Central memory CD8-positive, alpha-beta T cell (primary cell): ENCODE results near the gene MGA.

Source experiments
- ATAC-seq: fragments of 150-1000 bp; cut with Tn5 transposase; replicated peaks from 2 replicates; pipeline ENCODE4 v1.10.0; 2022; ENCODE audit warnings: mild to moderate bottlenecking, moderate FRiP score, moderate number of reproducible peaks; ENCODE audit not compliant: poor library complexity, severe bottlenecking; ENCODE audit errors: extremely low read depth
- DNase-seq, 2 donors: peaks; one replicate each; pipeline ENCODE4 v3.0.0; 2021; ENCODE audit warnings: low spot score in 2 of 2
- H3K27ac Mint-ChIP-seq: one replicate; pipeline ENCODE4 v1.8.0; 2022; ENCODE audit warnings: low read depth, mild to moderate bottlenecking, moderate library complexity, mixed read lengths
- H3K27me3 Mint-ChIP-seq: one replicate; pipeline ENCODE4 v1.8.0; 2022; ENCODE audit warnings: mixed read lengths
- H3K36me3 Mint-ChIP-seq: one replicate; pipeline ENCODE4 v1.8.0; 2022; ENCODE audit warnings: mild to moderate bottlenecking, moderate library complexity, mixed read lengths; ENCODE audit not compliant: insufficient read depth
- H3K4me1 Mint-ChIP-seq: one replicate; pipeline ENCODE4 v1.8.0; 2022; ENCODE audit warnings: mixed read lengths
- H3K4me3 Mint-ChIP-seq: one replicate; pipeline ENCODE4 v1.8.0; 2022; ENCODE audit warnings: mild to moderate bottlenecking, moderate library complexity, mixed read lengths
- H3K9me3 Mint-ChIP-seq: one replicate; pipeline ENCODE4 v1.8.0; 2022; ENCODE audit warnings: mixed read lengths

Gene MGA

DNA sequence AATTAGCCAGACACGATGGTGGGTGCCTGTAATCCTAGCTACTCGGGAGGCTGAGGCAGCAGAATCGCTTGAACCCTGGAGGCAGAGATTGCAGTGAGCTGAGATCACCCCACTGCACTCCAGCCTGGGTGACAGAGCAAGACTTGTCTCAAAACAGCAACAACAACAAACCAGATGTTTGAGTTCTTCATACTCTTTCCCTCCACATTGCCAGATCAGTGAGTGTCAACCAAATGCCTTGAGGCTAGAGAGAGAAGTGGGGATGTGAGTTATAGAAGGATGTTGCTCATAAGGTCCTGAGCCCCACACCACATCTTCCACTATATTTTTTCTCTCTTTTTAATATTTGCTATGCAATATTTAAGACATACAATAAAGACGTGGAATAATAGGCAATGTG, 133.9 kb downstream of the MGA start:
- Mint-ChIP-seq H3K9me3 (no peaks in the 10 kb centered on the region), H3K36me3 (no peaks in the 10 kb centered on the region), H3K4me3 (no peak overlapping the region), H3K27ac (peak overlapping the region; percentile 25), H3K27me3 (no peaks in the 10 kb centered on the region), H3K4me1 (peaks cover 40% of the 10 kb centered on the region)
- no peak for DNase-seq
- no peak for ATAC-seq

DNA sequence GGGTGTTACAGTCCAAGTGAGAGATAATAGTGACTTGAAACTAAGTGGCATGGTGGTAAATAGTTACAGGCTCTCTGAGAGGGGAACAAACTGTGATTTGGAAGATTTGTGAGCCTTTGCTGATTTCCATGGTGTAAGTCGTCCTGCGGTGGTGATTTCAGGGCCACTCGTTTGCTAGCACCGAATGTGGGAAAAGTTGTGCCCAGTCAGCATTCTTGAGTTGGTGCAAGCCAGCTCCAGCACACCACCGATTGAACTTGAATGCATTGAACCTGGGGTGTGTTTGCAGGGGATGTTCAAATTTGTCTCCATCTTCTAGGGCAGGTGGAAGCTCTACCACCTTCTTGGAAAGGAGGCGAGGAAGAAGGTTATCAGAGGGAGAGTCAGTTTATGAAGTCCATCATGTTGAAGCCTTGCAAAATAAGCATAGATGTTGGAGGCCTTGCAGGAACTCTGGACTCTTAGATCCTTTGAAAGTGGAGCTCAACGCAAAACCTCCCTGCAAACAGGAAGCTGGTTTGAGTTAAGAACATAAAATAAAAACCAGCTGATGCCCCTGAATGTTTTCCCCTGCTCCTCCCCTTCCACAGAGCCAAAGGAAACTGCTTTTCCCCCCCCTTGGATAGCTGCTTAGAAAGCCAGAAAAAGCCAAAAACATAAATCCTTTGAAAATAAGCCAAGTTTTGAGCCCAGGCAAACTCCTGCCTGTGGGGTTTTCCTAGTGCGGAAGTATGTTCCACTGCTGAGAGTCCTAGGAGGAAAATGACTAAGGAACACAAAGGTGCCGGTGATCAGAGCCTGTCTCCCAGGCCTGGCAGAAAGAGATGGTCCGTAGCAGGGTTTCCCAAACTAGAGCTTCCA, 136.0 kb downstream of the MGA start:
- no peak for DNase-seq
- ATAC-seq: no peak
- H3K4me3 Mint-ChIP-seq: no peak overlapping the region
- no peak overlapping the region for H3K27ac Mint-ChIP-seq
- peaks cover 5% of the 10 kb centered on the region for H3K36me3 Mint-ChIP-seq
- no peaks in the 10 kb centered on the region for H3K9me3 Mint-ChIP-seq
- H3K4me1 Mint-ChIP-seq: peaks cover 18% of the 10 kb centered on the region
- no peaks in the 10 kb centered on the region for H3K27me3 Mint-ChIP-seq

DNA sequence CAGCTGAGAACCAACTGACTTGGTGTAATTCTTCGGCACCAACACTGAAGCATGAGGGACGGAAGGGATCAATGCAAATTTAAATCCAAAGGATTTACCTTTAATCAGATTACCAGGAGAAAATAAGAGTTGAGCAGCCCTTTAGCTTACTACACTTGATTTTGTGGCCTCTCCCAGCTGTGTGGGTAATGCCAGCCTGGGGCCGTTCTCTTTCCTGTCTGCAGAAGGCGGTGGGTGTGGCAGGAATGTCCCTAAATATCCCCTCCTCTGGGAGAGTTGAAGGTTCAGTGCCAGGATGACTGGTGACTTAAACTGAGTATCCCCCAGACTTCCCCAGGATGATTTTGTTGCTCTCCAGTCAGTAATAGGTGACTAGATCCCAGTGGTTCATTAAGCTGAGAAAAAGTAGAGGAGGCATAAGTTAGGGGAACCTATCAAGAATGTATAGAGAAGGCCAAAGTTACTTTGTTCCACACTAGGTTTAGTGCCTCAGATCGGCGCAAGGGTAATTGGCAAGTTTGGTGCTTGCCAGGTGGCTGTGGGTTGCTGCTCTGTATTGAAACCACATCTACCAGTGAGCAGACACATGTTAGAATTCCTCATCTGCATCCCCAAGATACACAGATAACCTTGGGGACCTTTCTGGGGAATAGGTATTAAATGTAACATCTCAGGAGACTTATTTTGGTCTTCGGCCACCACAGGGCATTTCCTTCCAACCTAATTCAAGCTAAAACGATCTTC, 137.2 kb downstream of the MGA start:
- peaks cover 5% of the 10 kb centered on the region for H3K36me3 Mint-ChIP-seq
- H3K4me1 Mint-ChIP-seq: peaks cover 7% of the 10 kb centered on the region

DNA sequence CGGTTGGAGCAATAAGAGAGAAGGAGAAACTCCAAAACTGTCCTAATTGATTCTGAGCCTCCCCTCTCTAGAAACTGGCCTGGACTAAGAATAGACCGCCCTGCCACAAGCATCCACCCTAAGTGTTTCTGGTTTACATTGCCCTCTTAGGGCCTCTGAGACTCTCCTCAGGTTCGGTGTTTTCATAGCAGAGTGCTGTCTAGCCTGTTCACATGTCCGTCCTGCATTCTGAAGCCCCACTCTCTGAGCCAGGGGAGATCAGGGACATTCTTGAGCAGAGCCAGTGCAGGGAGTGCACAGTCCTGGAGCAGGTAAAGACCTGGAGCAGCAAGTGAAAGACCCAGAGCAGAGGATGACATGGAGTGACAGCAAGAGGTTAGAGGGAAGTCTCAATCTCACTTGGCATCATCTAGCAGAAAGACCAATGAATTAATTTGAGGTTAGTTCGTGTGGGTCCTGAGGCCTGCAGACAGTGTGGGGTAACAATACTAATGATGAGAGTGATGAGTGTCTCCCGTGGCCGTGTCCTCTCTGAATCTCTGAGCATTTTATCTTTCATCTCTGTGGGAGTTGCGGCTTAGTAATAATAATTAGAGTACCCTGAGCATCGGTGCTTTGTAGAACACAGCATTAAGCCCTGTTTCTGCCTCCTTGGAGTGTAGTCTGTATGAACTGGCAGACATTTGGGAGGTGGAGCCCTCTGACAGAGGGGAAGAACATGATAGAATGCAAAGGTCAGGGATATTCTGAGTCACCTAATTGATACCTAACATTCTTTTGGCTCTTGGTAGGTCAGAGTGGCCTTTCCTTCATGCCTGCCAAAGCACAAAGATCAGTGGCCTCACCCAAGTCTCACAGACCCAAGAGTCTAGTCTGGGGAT, 138.6 kb downstream of the MGA start:
- H3K9me3 Mint-ChIP-seq: no peaks in the 10 kb centered on the region
- no peaks in the 10 kb centered on the region for H3K27me3 Mint-ChIP-seq
- H3K4me1 Mint-ChIP-seq: peaks cover 5% of the 10 kb centered on the region
- ATAC-seq: no peak
- DNase-seq: no peak
- H3K27ac Mint-ChIP-seq: no peak overlapping the region
- H3K36me3 Mint-ChIP-seq: peaks cover 5% of the 10 kb centered on the region
- no peak overlapping the region for H3K4me3 Mint-ChIP-seq

More for the DNA sequence above, 137.2 kb downstream of the MGA start:
- no peak overlapping the region for H3K27ac Mint-ChIP-seq
- H3K4me3 Mint-ChIP-seq: no peak overlapping the region
- no peaks in the 10 kb centered on the region for H3K9me3 Mint-ChIP-seq
- DNase-seq: no peak
- no peak for ATAC-seq
- no peaks in the 10 kb centered on the region for H3K27me3 Mint-ChIP-seq

DNA sequence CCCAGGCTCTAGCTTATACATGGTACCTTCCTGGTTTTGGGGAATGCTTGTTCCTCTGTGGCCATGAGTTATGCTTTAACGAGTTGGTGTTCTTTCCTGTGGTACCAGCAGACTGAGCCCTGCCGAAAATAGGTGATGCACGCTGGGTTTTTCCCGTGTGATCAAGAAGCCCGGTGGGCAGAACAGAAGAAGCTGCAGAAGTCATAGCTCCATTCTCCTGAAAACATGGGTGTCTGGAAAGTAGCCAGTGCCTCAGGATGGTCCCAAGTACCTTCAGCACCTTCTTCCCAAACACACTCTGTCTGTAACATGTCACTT, 139.2 kb downstream of the MGA start:
- Mint-ChIP-seq H3K27me3 (no peaks in the 10 kb centered on the region), H3K9me3 (no peaks in the 10 kb centered on the region), H3K4me1 (peaks cover 6% of the 10 kb centered on the region), H3K36me3 (peaks cover 5% of the 10 kb centered on the region), H3K4me3 (no peak overlapping the region), H3K27ac (no peak overlapping the region)
- DNase-seq (no peak), ATAC-seq (no peak)

DNA sequence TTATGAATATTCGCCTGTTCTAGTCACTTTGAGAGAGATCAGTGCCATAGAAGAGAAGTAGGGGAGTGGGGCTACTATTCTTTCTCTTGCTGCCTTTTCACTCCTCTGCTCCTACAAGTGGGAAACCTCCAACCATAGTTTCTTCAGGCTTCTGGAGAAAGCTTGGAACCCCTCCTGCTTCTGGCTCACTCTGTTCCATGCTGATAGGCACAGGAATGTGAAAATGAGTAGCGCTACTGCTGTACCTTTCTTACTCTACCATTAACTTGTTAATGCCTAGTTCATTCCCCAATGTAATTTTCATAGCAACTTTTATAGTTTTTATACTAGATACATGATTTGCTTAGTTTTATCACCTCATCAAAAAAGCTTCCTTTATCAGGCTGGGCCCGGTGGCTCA, 141.0 kb downstream of the MGA start:
- Mint-ChIP-seq H3K27ac (no peak overlapping the region), H3K36me3 (peaks cover 7% of the 10 kb centered on the region), H3K4me1 (peaks cover 8% of the 10 kb centered on the region), H3K9me3 (no peaks in the 10 kb centered on the region), H3K27me3 (no peaks in the 10 kb centered on the region), H3K4me3 (no peak overlapping the region)
- DNase-seq (no peak), ATAC-seq (no peak)

DNA sequence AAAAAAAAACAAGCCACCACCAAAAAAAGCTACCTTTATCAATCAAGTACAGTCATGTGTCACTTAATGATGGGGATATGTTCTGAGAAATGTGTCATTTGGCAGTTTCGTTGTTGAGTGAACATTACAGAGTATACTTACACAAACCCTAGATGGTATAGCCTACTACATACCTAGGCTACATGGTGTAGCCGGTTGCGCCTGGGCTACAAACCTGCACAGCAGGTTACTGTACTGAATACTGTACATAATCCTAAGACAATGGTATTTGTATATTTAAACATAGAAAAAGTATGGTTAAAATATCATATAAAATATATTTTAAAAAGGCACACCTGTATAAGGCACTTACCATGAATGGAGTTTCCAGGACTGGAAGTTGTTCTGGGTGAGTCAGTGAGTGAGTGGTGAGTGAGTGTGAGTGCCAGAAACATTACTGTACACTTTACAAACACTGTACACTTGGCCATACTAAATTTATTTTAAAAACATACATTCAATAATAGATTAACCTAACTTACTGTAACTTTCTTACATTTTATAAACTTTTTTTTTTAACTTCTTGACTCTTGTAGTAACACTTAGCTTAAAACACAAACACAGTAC, 141.7 kb downstream of the MGA start:
- DNase-seq: no peak
- H3K27ac Mint-ChIP-seq: no peak overlapping the region
- no peaks in the 10 kb centered on the region for H3K27me3 Mint-ChIP-seq
- H3K4me3 Mint-ChIP-seq: no peak overlapping the region
- peaks cover 8% of the 10 kb centered on the region for H3K4me1 Mint-ChIP-seq
- H3K9me3 Mint-ChIP-seq: no peaks in the 10 kb centered on the region
- no peak for ATAC-seq
- peaks cover 7% of the 10 kb centered on the region for H3K36me3 Mint-ChIP-seq

DNA sequence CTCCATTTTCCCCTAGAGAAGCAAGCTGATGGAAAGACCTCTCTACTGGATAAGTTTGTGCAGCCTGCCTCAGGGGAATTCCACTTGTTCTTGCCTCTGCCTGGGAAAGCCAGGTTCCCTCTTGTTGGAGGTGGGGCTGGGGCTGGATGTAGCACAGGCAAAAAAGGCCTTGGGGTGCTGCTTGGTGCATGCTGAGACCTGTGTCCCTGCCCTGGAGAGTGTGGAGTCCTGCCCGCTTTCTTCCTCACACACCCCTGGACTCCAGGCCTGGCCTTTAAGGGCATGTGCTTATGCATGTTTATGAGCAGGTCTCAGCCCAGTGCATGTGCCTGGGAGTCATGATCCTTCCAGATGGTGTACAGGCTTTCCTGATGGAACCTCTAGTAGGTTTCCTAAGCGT, 144.2 kb downstream of the MGA start:
- no peaks in the 10 kb centered on the region for H3K9me3 Mint-ChIP-seq
- H3K27me3 Mint-ChIP-seq: no peaks in the 10 kb centered on the region
- no peak overlapping the region for H3K27ac Mint-ChIP-seq
- peaks cover 8% of the 10 kb centered on the region for H3K4me1 Mint-ChIP-seq
- peaks cover 8% of the 10 kb centered on the region for H3K36me3 Mint-ChIP-seq
- ATAC-seq (no peak), DNase-seq (no peak)
- no peak overlapping the region for H3K4me3 Mint-ChIP-seq

DNA sequence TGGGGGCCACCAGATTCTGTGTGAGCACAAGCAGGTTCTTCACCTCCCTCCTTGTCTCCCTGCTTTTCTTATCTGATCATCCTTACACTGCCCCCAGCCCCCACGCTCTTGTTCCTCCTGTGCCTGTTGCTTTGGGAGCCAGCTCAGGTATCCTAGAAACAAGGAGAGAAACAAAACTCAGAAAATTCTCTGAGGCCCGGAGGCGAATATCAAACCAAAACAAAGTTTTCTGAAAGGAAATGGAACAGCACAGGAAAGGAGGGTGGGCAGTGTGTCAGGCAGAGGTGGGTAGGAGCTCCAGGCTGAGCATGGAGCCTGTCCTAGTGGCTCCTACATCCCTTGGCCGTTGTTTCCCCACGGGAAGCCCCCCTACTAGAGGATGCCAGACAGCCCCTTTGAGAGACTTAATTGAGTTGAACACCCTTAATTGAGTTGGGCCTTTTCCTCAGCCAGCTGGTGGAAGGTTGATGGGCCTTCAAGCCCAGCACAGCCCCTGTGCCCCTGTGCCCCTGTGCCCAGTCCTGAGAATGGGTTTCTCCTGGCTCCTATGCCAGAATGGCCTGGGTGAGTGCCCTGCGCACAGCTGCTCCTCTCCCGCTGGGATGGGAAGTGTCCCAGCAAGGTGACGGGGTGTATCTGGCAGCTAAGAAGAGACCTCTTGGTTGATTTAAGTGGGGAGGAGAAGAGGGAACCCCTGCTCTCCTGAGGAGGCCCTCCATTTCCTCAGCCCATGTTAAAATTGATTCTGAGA, 144.9 kb downstream of the MGA start:
- DNase-seq: no peak
- Mint-ChIP-seq H3K36me3 (peaks cover 9% of the 10 kb centered on the region), H3K27me3 (no peaks in the 10 kb centered on the region), H3K4me3 (no peak overlapping the region), H3K9me3 (no peaks in the 10 kb centered on the region), H3K4me1 (peaks cover 8% of the 10 kb centered on the region), H3K27ac (no peak overlapping the region)
- ATAC-seq: no peak

DNA sequence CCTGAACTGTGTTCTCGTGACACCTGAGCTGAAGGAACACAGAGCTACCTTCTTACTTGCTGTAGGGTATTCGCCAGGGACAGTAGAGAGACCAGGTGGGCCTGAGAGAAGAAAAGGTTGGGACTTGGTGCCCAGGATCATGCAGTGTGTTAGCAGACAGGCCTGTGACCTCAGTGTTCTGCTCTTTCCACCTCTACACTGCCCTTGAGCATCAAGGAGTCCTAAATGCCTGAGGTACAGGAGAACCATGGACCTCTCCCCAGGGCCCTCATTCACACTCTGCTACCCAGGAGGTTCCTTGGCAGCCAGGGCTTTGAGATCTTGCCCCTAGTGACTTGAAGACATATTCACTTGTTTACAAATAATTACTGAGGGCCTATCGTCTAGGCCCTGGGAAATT, 145.5 kb downstream of the MGA start:
- peaks cover 8% of the 10 kb centered on the region for H3K4me1 Mint-ChIP-seq
- H3K9me3 Mint-ChIP-seq: no peaks in the 10 kb centered on the region
- no peak for ATAC-seq
- no peak overlapping the region for H3K4me3 Mint-ChIP-seq
- no peak overlapping the region for H3K27ac Mint-ChIP-seq
- peaks cover 5% of the 10 kb centered on the region for H3K36me3 Mint-ChIP-seq
- DNase-seq: no peak
- H3K27me3 Mint-ChIP-seq: no peaks in the 10 kb centered on the region

DNA sequence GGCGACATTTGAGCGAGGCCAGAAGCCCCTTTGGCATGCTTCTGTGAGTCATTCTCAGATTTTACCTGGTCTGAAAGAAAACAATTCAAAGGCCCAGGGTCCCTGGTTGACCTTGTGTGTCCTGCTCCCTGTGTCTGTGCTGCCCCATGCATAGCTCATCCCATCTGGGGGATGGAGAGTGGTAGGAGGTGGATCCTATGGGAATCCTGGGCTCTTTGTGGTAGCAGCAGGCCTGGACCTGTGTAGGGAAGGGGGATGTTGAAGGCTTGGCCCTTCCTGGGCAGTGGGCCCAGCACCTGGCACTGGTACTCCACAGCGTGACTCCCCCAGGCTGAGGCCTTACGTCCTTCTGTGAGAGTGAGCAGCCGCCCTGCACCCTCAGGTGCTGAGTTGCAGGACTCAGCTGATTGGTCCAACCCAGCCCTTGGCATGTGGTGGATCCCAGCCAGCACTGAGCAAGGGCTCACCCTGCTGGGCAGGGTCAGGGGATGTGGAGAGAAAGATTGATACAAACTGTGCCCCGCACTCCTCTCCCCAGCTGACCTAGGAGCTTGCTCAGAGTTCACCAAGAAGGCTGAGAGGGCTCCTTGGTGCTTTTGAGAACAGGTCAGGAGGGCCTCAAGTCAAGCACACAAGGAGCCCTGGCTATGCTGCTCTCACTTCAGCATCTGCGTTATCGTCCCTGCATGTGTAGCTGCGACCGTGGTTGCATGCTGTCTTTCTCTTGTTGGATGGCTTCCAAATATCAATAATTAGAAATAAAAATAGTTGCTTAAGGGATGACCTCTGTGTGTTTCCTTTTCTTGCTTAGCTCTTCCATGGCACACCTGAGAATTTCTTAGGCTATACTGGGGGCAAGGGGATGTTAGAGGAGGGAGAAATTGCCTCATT, 146.3 kb downstream of the MGA start:
- Mint-ChIP-seq H3K4me3 (no peak overlapping the region), H3K27ac (no peak overlapping the region), H3K36me3 (peaks cover 5% of the 10 kb centered on the region), H3K27me3 (no peaks in the 10 kb centered on the region), H3K4me1 (peaks cover 14% of the 10 kb centered on the region), H3K9me3 (no peaks in the 10 kb centered on the region)
- no peak for ATAC-seq
- DNase-seq: no peak
